Right lobe of liver (tissue), 6 donors: ENCODE data around the gene GPBP1L1. TPM values are rescaled to one million over a fixed set of nuclear protein-coding genes. Genes with fewer than 3 reads are reported as not detected.
"Not testable (repeated sequence)": the region's sequence is repeated elsewhere in the genome, so short reads cannot be mapped to it uniquely, and the experiment has no call there.

ENCODE experiments used
- ATAC-seq, 4 donors: fragments of 200-7000 bp; cut with Tn5 transposase; one replicate each; pipeline ENCODE4 v1.9.1; 2020; ENCODE audit warnings: mild to moderate bottlenecking in 4 of 4, moderate library complexity in 4 of 4
- DNase-seq, 3 donors: peaks; one replicate each; pipeline ENCODE4 v3.0.0-alpha.2; 2020
- H3K27ac ChIP-seq, 3 donors: fragments of 200-600 bp; one replicate each; pipeline ENCODE4 v1.8.0; 2022
- H3K27me3 ChIP-seq, 2 donors: fragments of 200-600 bp; one replicate each; pipeline ENCODE4 v1.8.0; 2022
- H3K36me3 ChIP-seq, 4 donors: fragments of 200-600 bp; sonication (generic) in 1 of 4; one replicate each; pipeline versions ENCODE4 v1.5.1 to v1.8.0; 2017 to 2022; ENCODE audit warnings: control low read depth in 1 of 4
- H3K4me1 ChIP-seq, 4 donors: fragments of 200-600 bp; sonication (generic) in 1 of 4; one replicate each; pipeline versions ENCODE4 v1.5.1 to v1.8.0; 2017 to 2022; ENCODE audit warnings: control low read depth in 1 of 4
- H3K4me3 ChIP-seq, 3 donors: fragments of 200-600 bp; one replicate each; pipeline ENCODE4 v1.8.0; 2022
- H3K9me3 ChIP-seq, 4 donors: fragments of 200-600 bp; sonication (generic) in 1 of 4; one replicate each; pipeline versions ENCODE4 v1.5.1 to v1.8.0; 2017 to 2022; ENCODE audit warnings: control low read depth in 1 of 4
- CTCF ChIP-seq, 4 donors: fragments of 200-600 bp in 3 of 4; fragments of 450-650 bp in 1 of 4; IDR thresholded peaks; one replicate each; pipeline versions ENCODE4 v1.5.1 to v1.8.0; 2016 to 2022; ENCODE audit warnings: antibody characterized with exemption in 4 of 4, mild to moderate bottlenecking in 2 of 4
- POLR2A ChIP-seq: fragments of 450-650 bp; IDR thresholded peaks from one replicate; pipeline ENCODE4 v1.6.1; 2017; ENCODE audit warnings: antibody characterized with exemption, mild to moderate bottlenecking
- WGBS: methylation state at CpG from one replicate; pipeline ENCODE4 v1.1.6; 2018; ENCODE audit warnings: low coverage, low lambda C conversion rate; ENCODE audit not compliant: insufficient coverage; ENCODE audit errors: missing lambda C conversion rate; 5-methylcytosine and 5-hydroxymethylcytosine counted together
- intact Hi-C, 2 donors: fragments of 100-400 bp; cut with DNase I; formaldehyde crosslinking; loops; one replicate each; pipeline versions ENCODE4 v1.11.2 to v1.14.1; 2022
- total RNA-seq, 6 experiments: library from RNA; depleted of rRNA in 2 of 6; stranded (reverse); fragments of >200 nt in 2 of 6; fragmentation: NEBNext Ultra II Directional in 3 of 6; extraction: Animal tissue kit (Norgen Biotek cat#: 25700) in 3 of 6; gene quantifications; one replicate each; pipeline versions ENCODE4 v1.1.0 to v1.2.4, GENCODE V29; 2016 to 2023
- donor health status: DM: no; HTN: yes; CAD: no.
- donor health status: DM: no; HTN: no; CAD: no.
- donor health status: DM: no; HTN: no; CAD: no.
- donor health status: DM: no; HTN: yes; CAD: no.
- donor health status: DM: no; HTN: yes; CAD: no.

GPBP1L1 gene
- total RNA-seq, 6 experiments from 2014 or later, result 51.2 to 80.0 (median 67.3) TPM

GRCh38 chr1:45716700-45717099, 30.4 kb upstream of the GPBP1L1 start:
- no peak overlapping the region for H3K4me3 ChIP-seq
- peaks cover 0 to 25% (median under 1%) of the 10 kb centered on the region in 4 donors for H3K36me3 ChIP-seq
- ATAC-seq (no peak), DNase-seq (no peak)
- 95% methylated on average over 3 of the region's 3 CpGs for WGBS
- H3K9me3 ChIP-seq, result no peaks in the 10 kb centered on the region
- TF ChIP-seq CTCF (IDR thresholded peaks at IDR 0.05), result no peak
- TF ChIP-seq POLR2A, result no peak
- intact Hi-C loops, result no loop called here
- no peak overlapping the region for H3K27ac ChIP-seq
- H3K4me1 ChIP-seq, result no peaks in the 10 kb centered on the region
- no peaks in the 10 kb centered on the region for H3K27me3 ChIP-seq

GRCh38 chr1:45713711-45714110, 27.4 kb upstream of the GPBP1L1 start:
- intact Hi-C loops, result no loop called here
- Histone ChIP-seq H3K27me3 (no peaks in the 10 kb centered on the region), H3K4me1 (no peaks in the 10 kb centered on the region), H3K9me3 (no peaks in the 10 kb centered on the region), H3K4me3 (no peak overlapping the region), H3K27ac (no peak overlapping the region), H3K36me3 (peaks cover 0 to 31% (median 3%) of the 10 kb centered on the region in 4 donors)
- DNase-seq (no peak), ATAC-seq (no peak)
- WGBS, result 92% methylated on average over 3 of the region's 3 CpGs
- TF ChIP-seq POLR2A, result no peak
- TF ChIP-seq CTCF (IDR thresholded peaks at IDR 0.05), result no peak

GRCh38 chr1:45704637-45705036, 18.3 kb upstream of the GPBP1L1 start:
- intact Hi-C loops, result no loop called here
- WGBS, result 82% methylated on average over 1 of the region's 1 CpG
- no peak for ATAC-seq
- H3K27ac ChIP-seq, result no peak overlapping the region
- H3K27me3 ChIP-seq, result no peaks in the 10 kb centered on the region
- no peak for DNase-seq
- H3K4me3 ChIP-seq, result no peak overlapping the region
- H3K36me3 ChIP-seq, result no peaks in the 10 kb centered on the region
- no peaks in the 10 kb centered on the region for H3K4me1 ChIP-seq
- no peaks in the 10 kb centered on the region for H3K9me3 ChIP-seq
- TF ChIP-seq CTCF (IDR thresholded peaks at IDR 0.05) (no peak), POLR2A (no peak)

- intact Hi-C loops, result no loop called here
- H3K27ac ChIP-seq, result no peak overlapping the region
- TF ChIP-seq CTCF (IDR thresholded peaks at IDR 0.05) (no peak), POLR2A (no peak)
- no peaks in the 10 kb centered on the region for H3K4me1 ChIP-seq
- DNase-seq, result no peak
- ATAC-seq, result no peak
- 95% methylated on average over 7 of the region's 7 CpGs for WGBS
- no peaks in the 10 kb centered on the region for H3K9me3 ChIP-seq
- no peak overlapping the region for H3K4me3 ChIP-seq
- peaks cover 0 to 42% (median 6%) of the 10 kb centered on the region in 4 donors for H3K36me3 ChIP-seq
- H3K27me3 ChIP-seq, result no peaks in the 10 kb centered on the region
These were observed 8.5 kb upstream of the GPBP1L1 start for GRCh38 chr1:45694823-45695222.

- H3K9me3 ChIP-seq, H3K27ac ChIP-seq, H3K4me3 ChIP-seq, intact Hi-C loops, DNase-seq, H3K27me3 ChIP-seq, ATAC-seq, H3K4me1 ChIP-seq: not testable (repeated sequence)
- 71% methylated on average over 8 of the region's 8 CpGs for WGBS
- peaks cover 0 to 42% (median 6%) of the 10 kb centered on the region in 4 donors for H3K36me3 ChIP-seq
These were observed 7.5 kb upstream of the GPBP1L1 start for GRCh38 chr1:45693811-45694210.
